GM10266 (cell line): ENCODE results near the gene IL26.

ENCODE experiments used
- DNase-seq: peaks from one replicate; pipeline ENCODE4 v3.0.0; 2012; ENCODE audit errors: extremely low spot score
- TF ChIP-seq, protein P1 (sequence below): IDR thresholded peaks from 2 replicates; pipeline ENCODE4 v1.5.1; 2012; ENCODE audit warnings: mild to moderate bottlenecking, low read depth; ENCODE audit not compliant: control insufficient read depth, insufficient read depth; ENCODE audit errors: missing control alignments

IL26 gene

GRCh38 chr12:68264857-68265256, 39.2 kb upstream of the IL26 start:
- DNase-seq: no peak
- TF ChIP-seq, protein P1, sequence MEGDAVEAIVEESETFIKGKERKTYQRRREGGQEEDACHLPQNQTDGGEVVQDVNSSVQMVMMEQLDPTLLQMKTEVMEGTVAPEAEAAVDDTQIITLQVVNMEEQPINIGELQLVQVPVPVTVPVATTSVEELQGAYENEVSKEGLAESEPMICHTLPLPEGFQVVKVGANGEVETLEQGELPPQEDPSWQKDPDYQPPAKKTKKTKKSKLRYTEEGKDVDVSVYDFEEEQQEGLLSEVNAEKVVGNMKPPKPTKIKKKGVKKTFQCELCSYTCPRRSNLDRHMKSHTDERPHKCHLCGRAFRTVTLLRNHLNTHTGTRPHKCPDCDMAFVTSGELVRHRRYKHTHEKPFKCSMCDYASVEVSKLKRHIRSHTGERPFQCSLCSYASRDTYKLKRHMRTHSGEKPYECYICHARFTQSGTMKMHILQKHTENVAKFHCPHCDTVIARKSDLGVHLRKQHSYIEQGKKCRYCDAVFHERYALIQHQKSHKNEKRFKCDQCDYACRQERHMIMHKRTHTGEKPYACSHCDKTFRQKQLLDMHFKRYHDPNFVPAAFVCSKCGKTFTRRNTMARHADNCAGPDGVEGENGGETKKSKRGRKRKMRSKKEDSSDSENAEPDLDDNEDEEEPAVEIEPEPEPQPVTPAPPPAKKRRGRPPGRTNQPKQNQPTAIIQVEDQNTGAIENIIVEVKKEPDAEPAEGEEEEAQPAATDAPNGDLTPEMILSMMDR: no peak

DNA sequence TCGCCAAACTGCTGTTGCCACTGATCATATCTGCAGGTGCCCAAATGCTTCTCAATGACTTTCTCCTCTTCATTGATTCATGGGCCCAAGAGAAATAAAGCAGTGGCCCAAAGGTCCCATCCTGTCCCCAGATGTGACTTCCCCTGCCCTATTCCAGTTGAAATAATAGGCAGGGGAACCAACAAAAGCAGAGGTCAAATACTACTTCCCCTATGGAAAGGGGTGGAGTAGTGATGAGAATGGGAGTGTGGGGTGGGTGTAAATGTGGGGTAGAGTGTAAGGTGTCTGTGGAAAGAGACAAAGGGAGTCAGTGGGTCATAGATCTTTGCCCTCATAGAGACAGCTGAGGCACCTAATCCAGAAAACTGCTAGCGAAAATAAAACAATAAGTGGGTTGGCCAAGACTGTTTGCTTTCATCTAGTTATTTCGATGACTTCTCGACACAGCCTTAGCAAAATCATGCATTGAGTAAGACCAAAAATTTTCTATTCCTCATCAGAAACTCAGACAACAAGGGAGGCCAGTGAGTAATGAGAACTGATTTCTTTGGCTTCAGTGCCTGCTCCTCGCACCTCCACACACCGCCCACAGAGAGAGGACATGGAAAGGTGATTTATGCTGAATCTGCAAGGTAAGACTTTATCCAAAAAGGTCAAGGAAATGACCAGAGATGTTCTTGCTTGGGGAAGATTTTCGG, 38.7 kb upstream of the IL26 start:
- no peak for DNase-seq
- TF ChIP-seq, protein P1: no peak

GRCh38 chr12:68263366-68263765, 37.8 kb upstream of the IL26 start:
- DNase-seq: no peak
- TF ChIP-seq, protein P1: no peak

DNA sequence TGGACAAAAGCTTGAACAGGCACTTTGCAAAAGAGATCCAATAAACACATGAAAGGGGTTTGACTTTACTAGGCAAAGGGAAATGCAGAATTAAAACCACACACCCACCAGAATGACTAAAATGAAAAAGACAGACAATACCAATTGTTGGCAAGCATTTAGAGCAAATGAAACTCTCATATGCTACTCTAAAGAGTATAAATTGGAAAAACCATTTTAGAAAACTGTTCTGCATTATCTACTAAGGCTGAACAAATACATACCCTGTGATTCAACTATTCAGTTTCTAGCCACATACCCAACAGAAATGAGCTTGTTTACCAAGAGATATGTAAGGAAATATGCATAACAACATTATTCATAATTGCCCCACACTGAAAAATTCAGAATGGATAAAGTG, 36.3 kb upstream of the IL26 start:
- TF ChIP-seq, protein P1: no peak
- DNase-seq: no peak

GRCh38 chr12:68260153-68260552, 34.5 kb upstream of the IL26 start:
- TF ChIP-seq, protein P1: no peak
- no peak for DNase-seq

- DNase-seq: no peak
- TF ChIP-seq, protein P1: no peak
Measured at GRCh38 chr12:68259318-68259940, 33.8 kb upstream of the IL26 start.

- no peak for DNase-seq
- TF ChIP-seq, protein P1: no peak
Measured at GRCh38 chr12:68253504-68253903, 27.9 kb upstream of the IL26 start, which contains the start of gene IL22. TSS of gene IL22 (minus strand) at chr12:68253604. CDS start at chr12:68253448, 156 bp downstream.
